Muscle of arm (tissue), 12 donors: ENCODE data around the gene SLC25A12. TPM values are rescaled to one million over a fixed set of nuclear protein-coding genes. Genes with fewer than 3 reads are reported as not detected.
"Not testable (repeated sequence)": the region's sequence is repeated elsewhere in the genome, so short reads cannot be mapped to it uniquely, and the experiment has no call there.

Experiments
- DNase-seq: peaks from one replicate; pipeline ENCODE4 v3.0.0-alpha.2; 2013
- polyA plus RNA-seq, 12 donors: library from polyadenylated mRNA; unstranded; fragments of 120-200 nt; gene quantifications; one replicate each; pipeline ENCODE4 v1.2.1, GENCODE V29; 2013; ENCODE audit not compliant: insufficient read length in 12 of 12

The SLC25A12 gene
- polyA plus RNA-seq, 12 donors = 9.4 to 34.7 (median 24.7) TPM; not detected in 1

GRCh38 chr2:171792886-171793580, 101.0 kb downstream of the SLC25A12 start:
- no peak for DNase-seq

- DNase-seq = no peak
Measured at GRCh38 chr2:171792157-171792556, 101.9 kb downstream of the SLC25A12 start.

DNA sequence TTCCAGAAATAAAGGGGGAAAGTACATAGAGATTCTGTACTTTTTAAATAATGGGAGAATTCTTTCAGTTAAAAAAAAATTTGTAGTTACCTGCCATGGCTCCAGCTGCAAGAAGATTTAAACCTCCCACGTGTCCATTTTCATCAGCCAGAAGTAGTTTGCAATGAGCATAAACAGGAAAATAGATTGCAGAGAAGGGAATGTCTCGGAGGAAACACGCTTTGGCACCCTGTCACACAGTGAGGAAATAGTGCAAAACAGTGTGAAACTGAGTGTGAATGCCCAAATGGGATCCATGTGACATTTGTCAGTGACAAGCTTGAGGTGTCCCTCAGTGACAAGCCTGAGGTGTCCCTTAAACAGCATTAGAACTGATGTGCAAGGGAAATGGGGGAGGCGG, 102.7 kb downstream of the SLC25A12 start:
- peak; percentile 11 for DNase-seq

DNA sequence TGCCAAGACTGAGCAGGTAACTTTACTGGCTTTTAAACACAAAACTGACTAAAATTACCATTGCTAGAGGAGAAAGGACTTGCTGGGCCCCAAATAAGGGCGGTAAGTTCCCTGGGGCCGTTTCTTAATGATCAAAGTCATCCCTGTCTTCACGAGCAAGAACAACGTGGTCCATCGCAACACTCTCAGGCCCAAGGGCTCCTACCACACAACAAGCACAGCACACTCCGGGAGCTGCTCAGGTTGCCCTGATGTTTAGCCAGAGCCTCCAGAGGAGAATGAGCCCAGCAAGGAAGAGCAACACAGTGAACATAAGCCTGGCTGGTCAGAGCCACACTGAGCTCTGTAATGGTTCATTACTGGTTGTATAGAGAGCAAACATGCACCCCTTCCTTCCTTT, 104.1 kb downstream of the SLC25A12 start:
- no peak for DNase-seq

- DNase-seq = no peak
Measured at GRCh38 chr2:171788316-171788993, 105.6 kb downstream of the SLC25A12 start.

GRCh38 chr2:171787333-171788072, 106.5 kb downstream of the SLC25A12 start:
- no peak for DNase-seq

GRCh38 chr2:171785450-171785849, 108.6 kb downstream of the SLC25A12 start:
- no peak for DNase-seq

DNA sequence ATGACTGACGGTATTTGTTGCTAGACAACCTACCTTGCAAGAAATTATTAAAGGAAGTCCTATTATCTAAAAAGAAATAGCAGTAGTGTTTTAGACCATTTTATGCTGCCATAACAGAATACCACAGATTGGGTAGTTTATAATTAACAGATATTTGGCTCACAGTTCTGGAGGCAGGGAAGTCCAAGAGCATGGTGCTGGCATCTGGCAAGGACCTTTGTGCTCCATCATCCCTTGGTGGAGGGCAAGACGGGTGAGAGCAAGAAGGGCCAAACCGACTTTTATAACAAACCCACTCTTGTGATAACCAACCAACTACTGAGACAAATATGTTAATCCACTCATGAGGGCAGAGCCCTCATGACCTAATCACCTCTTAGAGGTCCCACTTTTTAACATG, 115.5 kb downstream of the SLC25A12 start:
- no peak for DNase-seq

- not testable (repeated sequence) for DNase-seq
Measured at GRCh38 chr2:171774581-171774980, 119.5 kb downstream of the SLC25A12 start.

- no peak for DNase-seq
Measured at GRCh38 chr2:171772373-171772772, 121.7 kb downstream of the SLC25A12 start.

DNA sequence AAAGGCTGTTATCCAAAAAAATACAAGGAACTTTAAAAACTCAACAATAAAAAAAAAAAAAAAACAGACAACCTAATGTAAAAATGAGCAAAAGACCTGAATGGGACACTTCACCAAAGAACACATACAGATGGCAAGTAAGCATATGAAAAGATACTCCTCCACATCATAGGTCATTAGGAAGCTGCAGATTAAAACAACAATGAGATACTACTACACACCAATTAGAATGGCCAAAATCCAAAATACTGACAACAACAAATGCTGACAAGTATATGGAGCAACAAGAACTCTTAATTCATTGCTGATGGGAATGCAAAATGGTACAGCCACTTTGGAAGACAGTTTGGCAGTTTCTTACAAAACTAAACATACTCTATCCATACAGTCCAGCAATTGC, 122.6 kb downstream of the SLC25A12 start:
- DNase-seq = no peak

DNA sequence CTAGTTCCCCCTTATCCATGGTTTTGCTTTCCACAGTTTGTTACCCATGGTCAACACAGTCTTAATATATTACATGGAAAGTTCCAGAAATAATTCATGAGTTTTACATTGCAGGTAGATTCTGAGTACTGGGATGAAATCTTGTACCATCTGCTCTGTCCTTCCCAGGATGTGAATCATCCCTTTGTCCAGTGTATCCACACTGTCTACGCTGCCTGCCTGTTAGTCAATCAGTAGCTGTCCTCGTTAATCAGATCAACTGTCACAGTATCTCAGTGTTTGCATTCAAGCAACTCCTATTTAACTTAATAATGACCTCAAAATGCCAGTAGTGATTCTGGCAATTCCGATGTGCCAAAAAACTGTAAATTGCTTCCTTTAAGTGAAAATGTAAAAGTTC, 130.4 kb downstream of the SLC25A12 start:
- DNase-seq = no peak

DNA sequence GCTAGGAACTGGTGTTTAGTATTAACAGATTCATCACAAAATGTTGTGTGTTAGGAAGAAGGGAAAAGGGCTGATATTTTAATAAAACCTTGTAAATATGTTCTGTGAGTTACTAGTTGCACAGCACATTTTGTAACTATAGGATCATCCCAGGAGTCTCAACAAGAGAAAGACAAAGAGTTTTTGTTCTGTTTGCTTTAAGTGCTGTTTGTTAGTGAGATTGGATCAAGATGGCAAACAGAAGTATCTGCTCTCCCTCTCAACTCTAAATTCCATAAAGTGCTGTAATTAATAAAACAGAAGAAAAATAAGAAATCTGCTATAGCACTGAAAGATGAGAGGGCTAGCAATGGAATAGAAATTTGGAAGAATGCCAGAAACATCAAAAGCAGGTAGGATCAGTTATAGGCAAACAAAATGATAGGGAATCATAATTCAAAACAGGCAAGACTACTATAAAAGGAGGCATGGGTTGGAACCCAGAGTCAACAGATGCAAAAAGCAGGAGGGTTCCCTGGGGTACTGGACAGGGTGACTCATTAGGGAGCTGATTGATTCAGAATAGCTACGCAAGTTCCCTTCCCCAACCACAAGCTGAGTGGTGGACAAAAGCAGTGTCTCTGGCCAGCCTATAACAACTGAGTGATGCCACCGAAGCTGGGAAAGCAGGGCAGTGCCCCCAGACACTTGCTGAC, 131.0 kb downstream of the SLC25A12 start:
- peak; percentile 4 for DNase-seq

GRCh38 chr2:171761176-171761575, 132.9 kb downstream of the SLC25A12 start:
- DNase-seq = not testable (repeated sequence)

- not testable (repeated sequence) for DNase-seq
Measured at GRCh38 chr2:171758762-171759161, 135.3 kb downstream of the SLC25A12 start.

DNA sequence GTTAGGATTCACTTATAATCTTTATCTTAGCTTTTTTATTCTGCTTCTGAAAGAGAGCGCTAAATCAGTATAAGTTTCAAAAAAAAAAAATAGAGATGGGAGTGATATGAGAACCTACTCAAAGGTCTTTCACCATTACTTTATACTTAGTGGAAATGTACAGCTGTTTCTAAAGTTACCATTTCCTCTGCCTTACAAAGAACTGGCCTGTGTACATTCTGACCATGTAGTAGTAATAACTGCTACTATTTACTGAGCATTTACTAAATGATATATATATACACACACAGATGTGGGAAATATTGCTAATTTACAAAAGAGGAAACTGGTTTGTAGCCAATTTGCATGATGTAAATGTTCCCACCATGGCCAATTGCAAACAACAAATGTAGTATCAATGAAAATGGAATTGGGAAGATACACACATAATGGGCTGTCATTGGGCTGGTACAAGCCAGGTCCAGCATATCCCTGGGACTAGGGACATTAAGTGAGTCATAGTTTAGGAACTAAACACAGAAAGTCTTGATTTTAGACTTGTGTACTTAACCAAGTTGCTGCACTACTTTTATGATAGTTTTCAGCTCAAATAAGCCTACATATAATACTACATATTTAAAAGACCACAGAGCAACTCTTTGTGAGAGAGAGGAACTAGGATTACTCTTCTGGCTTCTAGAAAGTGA, 139.6 kb downstream of the SLC25A12 start:
- DNase-seq = no peak

DNA sequence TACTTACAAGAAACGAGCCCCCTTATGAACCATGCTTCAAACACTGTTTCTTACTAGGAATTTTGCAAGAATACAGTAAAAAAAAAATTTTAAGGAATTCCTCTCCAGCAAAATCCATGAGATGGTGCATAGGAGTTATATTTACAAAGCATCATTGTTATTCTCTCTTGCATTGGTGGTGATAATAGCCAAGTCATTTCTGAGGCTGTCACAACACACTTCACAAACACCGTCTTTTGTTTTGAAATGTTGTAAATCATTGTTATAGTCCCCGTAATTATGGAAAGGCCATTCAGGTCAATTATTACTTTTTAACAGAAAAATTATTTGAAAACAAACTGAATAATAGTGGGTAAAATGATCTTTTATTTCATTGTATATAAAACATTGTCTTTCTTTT, 146.7 kb downstream of the SLC25A12 start:
- no peak for DNase-seq

DNA sequence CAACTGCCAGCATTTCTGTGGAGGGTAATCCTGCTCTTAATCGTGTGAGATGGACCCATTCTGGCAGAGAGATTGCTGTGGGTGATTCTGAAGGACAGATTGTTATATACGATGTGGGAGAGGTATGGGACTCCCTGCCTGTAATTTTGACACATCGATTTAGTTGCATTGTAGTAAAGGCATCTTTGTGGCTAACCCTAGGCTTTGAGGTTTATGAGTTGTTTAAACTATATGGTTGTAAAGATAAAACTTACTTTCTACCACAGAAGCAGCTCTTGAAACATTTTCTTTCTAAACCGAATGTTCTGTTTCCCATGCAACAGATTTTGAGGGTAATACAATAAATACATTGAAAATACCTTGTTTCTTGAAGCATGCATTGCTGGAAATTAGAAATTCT, 148.2 kb downstream of the SLC25A12 start:
- DNase-seq = no peak

DNA sequence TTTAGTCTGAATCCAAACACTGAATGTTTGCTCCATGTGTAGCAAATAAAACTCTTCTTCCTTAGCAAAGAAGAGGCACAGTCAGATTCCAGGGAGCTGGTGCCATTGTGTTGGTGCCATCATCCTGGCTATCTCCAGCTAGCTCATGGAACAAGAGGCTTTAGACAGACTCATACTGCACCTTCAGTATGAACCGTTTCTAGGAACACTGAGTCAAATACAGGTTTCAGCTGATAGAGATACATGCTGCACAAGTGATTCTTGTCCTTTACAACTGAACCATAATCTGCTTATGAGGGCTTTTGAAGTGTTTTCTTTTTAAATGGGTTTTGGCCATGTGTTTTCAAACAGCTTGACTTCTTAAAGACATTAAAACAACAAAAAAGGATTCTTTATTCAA, 148.9 kb downstream of the SLC25A12 start:
- DNase-seq = no peak

- no peak for DNase-seq
Measured at GRCh38 chr2:171742760-171743159, 151.3 kb downstream of the SLC25A12 start.

GRCh38 chr2:171741189-171741588, 152.9 kb downstream of the SLC25A12 start:
- DNase-seq = no peak
